ENCODE measurements around the gene MALL.

DNA sequence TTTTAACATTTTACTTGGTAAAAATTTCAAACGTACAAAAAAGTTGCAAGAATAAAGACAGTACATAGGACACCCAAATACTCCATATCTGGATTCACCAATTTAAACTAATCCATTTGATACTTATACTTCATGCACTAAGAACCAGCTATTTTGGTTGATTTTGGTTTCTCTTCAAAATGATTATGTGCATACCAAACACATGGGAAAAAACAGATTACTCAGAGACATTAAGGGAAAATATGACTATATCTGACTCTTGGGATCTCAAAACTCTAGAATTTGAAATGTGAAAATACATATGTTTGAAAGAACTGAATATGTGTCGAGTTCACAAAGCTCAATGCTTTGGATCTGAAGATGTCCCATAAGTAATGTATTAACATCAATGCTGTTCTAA is 15.5 kb upstream of the MALL start:
- TF ChIP-seq, protein P1, sequence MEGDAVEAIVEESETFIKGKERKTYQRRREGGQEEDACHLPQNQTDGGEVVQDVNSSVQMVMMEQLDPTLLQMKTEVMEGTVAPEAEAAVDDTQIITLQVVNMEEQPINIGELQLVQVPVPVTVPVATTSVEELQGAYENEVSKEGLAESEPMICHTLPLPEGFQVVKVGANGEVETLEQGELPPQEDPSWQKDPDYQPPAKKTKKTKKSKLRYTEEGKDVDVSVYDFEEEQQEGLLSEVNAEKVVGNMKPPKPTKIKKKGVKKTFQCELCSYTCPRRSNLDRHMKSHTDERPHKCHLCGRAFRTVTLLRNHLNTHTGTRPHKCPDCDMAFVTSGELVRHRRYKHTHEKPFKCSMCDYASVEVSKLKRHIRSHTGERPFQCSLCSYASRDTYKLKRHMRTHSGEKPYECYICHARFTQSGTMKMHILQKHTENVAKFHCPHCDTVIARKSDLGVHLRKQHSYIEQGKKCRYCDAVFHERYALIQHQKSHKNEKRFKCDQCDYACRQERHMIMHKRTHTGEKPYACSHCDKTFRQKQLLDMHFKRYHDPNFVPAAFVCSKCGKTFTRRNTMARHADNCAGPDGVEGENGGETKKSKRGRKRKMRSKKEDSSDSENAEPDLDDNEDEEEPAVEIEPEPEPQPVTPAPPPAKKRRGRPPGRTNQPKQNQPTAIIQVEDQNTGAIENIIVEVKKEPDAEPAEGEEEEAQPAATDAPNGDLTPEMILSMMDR (IDR thresholded peaks at IDR 0.05), result no peak
- no peak for TF ChIP-seq POLR2A (IDR thresholded peaks at IDR 0.05)
